ENCODE measurements around the gene APOC1.

DNA sequence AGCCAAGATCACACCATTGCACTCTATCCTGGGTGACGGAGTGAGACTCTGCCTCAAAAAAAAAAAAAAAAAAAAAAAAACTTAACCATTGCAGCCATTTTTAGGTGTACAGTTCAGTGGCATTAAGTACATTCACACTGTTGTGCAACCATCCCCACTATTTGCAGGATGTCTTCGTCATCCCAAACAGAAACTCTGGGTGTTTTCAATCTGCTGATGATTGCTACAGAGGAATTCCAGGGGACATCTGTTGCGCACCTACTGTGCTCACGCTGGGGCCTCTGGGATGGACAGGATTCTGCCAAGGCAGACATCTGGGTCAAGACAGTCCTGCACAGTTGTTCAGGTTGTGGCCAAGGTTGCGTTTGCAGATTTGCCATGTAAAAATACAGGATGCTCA is 25.3 kb downstream of the APOC1 start:
- TF ChIP-seq EZH2phosphoT487 (IDR thresholded peaks at IDR 0.05; ENCODE audit: insufficient read depth, low read depth), result no peak
- no peak for TF ChIP-seq EZH2 (IDR thresholded peaks at IDR 0.05; ENCODE audit: insufficient read depth, poor library complexity, severe bottlenecking)
